Measurements from ENCODE around the gene BRMS1. TPM values are rescaled to one million over a fixed set of nuclear protein-coding genes. Genes with fewer than 3 reads are reported as not detected.

Gene BRMS1
- total RNA-seq, 1 experiment from 2014 or later: 123 TPM

- POLR2A ChIA-PET (ENCODE audit: unreplicated experiment): interaction anchor here (0.7 kb wide), 1 partner anchor 75 kb away, joined by 3 read pairs; no protein-coding TSS in a partner anchor
- intact Hi-C loops (cut with micrococcal nuclease): no loop called here
- H3K9ac ChIP-seq (ENCODE audit: low read length): no peak overlapping the region
- H3K4me3 ChIP-seq (ENCODE audit: low read length): no peak overlapping the region
- CTCF ChIA-PET: no interaction called here
- DNase-seq (no peak), ATAC-seq (no peak)
- H4K20me1 ChIP-seq (ENCODE audit: low read length): no peaks in the 10 kb centered on the region
- no peak overlapping the region for H2AFZ ChIP-seq (ENCODE audit: low read length)
- no peak overlapping the region for H3K4me2 ChIP-seq (ENCODE audit: low read length)
- no peak overlapping the region for H3K27ac ChIP-seq (ENCODE audit: low read length)
- H3K4me1 ChIP-seq (ENCODE audit: insufficient read depth, low read length): peaks cover 35% of the 10 kb centered on the region
- H3K79me2 ChIP-seq (ENCODE audit: low read length): peaks cover 26% of the 10 kb centered on the region
- H3K36me3 ChIP-seq (ENCODE audit: low read depth, low read length): peaks cover 17% of the 10 kb centered on the region; the same call in 1 of the 2 replicates
- H3F3A ChIP-seq (ENCODE audit: low read length, unreplicated experiment): peaks cover 7% of the 10 kb centered on the region
- TF ChIP-seq CTCF (conservative IDR thresholded peaks at IDR 0.05; ENCODE audit: low read depth, low read length) (no peak), EZH2 (IDR thresholded peaks at IDR 0.05; ENCODE audit: low read length, unreplicated experiment) (no peak), EZH2phosphoT487 (IDR thresholded peaks at IDR 0.05; ENCODE audit: borderline replicate concordance, low read length) (no peak)
- no TSS peak for BruUV-seq (replicated peaks)
- H3K9me2 ChIP-seq (replicated peaks; ENCODE audit: low read length): no peaks in the 10 kb centered on the region
- no peaks in the 10 kb centered on the region for H3K27me3 ChIP-seq (ENCODE audit: low read length)
- no peaks in the 10 kb centered on the region for H3K9me3 ChIP-seq (ENCODE audit: low read length)
These were observed 6.4 kb downstream of the BRMS1 start for GRCh38 chr11:66338276-66339161.

- peak overlapping the region; percentile 96 for H3K27ac ChIP-seq (ENCODE audit: low read length)
- no peak for ATAC-seq
- CTCF ChIA-PET: interaction anchor here (2.6 kb wide), 1 partner anchor 25 kb away, joined by 21 read pairs; no protein-coding TSS in a partner anchor
- no TSS peak for BruUV-seq (replicated peaks)
- no peaks in the 10 kb centered on the region for H3K27me3 ChIP-seq (ENCODE audit: low read length)
- peaks cover 17% of the 10 kb centered on the region for H3K79me2 ChIP-seq (ENCODE audit: low read length)
- TF ChIP-seq EZH2phosphoT487 (IDR thresholded peaks at IDR 0.05; ENCODE audit: borderline replicate concordance, low read length): no peak
- TF ChIP-seq EZH2 (IDR thresholded peaks at IDR 0.05; ENCODE audit: low read length, unreplicated experiment): no peak
- TF ChIP-seq CTCF (conservative IDR thresholded peaks at IDR 0.05; ENCODE audit: low read depth, low read length): no peak
- H3K4me1 ChIP-seq (ENCODE audit: insufficient read depth, low read length): peaks cover 31% of the 10 kb centered on the region
- DNase-seq: no peak
- peaks cover 7% of the 10 kb centered on the region for H3F3A ChIP-seq (ENCODE audit: low read length, unreplicated experiment)
- H2AFZ ChIP-seq (ENCODE audit: low read length): no peak overlapping the region
- POLR2A ChIA-PET (ENCODE audit: unreplicated experiment): interaction anchor here (1.2 kb wide), 1 partner anchor 48 kb away, joined by 11 read pairs; the partner anchor contains the start of gene YIF1A
- peak overlapping the region; percentile 44 for H3K9ac ChIP-seq (ENCODE audit: low read length)
- H3K36me3 ChIP-seq (ENCODE audit: low read depth, low read length): peaks cover 27% of the 10 kb centered on the region; the same call in 1 of the 2 replicates
- intact Hi-C loops (cut with micrococcal nuclease): no loop called here
- no peaks in the 10 kb centered on the region for H4K20me1 ChIP-seq (ENCODE audit: low read length)
- no peaks in the 10 kb centered on the region for H3K9me2 ChIP-seq (replicated peaks; ENCODE audit: low read length)
- no peaks in the 10 kb centered on the region for H3K9me3 ChIP-seq (ENCODE audit: low read length)
- no peak overlapping the region for H3K4me3 ChIP-seq (ENCODE audit: low read length)
- H3K4me2 ChIP-seq (ENCODE audit: low read length): peak overlapping the region; percentile 96
These were observed 7.6 kb downstream of the BRMS1 start for GRCh38 chr11:66337103-66337899.

Measured in PC-3 (cell line).